ENCODE measurements around the gene SPSB4. TPM values are rescaled to one million over a fixed set of nuclear protein-coding genes. Genes with fewer than 3 reads are reported as not detected.

Gene SPSB4
- total RNA-seq, 1 donor from 2014 or later, result 1.2 TPM

GRCh38 chr3:141164852-141165251 is 113.7 kb downstream of the SPSB4 start:
- no peaks in the 10 kb centered on the region for H3K27me3 Mint-ChIP-seq (ENCODE audit: unreplicated experiment)
- H3K4me1 Mint-ChIP-seq (ENCODE audit: unreplicated experiment), result no peaks in the 10 kb centered on the region
- TF ChIP-seq CTCF (IDR thresholded peaks at IDR 0.05; ENCODE audit: unreplicated experiment), result no peak
- DNase-seq (ENCODE audit: low spot score), result no peak
- no peak overlapping the region for H3K27ac Mint-ChIP-seq (ENCODE audit: unreplicated experiment)
- H3K9me3 Mint-ChIP-seq (ENCODE audit: unreplicated experiment), result no peaks in the 10 kb centered on the region
- no peaks in the 10 kb centered on the region for H3K36me3 Mint-ChIP-seq (ENCODE audit: low read depth, unreplicated experiment)
- H3K4me3 Mint-ChIP-seq (ENCODE audit: unreplicated experiment), result no peak overlapping the region

GRCh38 chr3:141167681-141168080 is 116.5 kb downstream of the SPSB4 start:
- no peak for DNase-seq (ENCODE audit: low spot score)
- H3K27me3 Mint-ChIP-seq (ENCODE audit: unreplicated experiment), result no peaks in the 10 kb centered on the region
- no peaks in the 10 kb centered on the region for H3K9me3 Mint-ChIP-seq (ENCODE audit: unreplicated experiment)
- no peak overlapping the region for H3K27ac Mint-ChIP-seq (ENCODE audit: unreplicated experiment)
- no peak overlapping the region for H3K4me3 Mint-ChIP-seq (ENCODE audit: unreplicated experiment)
- no peaks in the 10 kb centered on the region for H3K36me3 Mint-ChIP-seq (ENCODE audit: low read depth, unreplicated experiment)
- TF ChIP-seq CTCF (IDR thresholded peaks at IDR 0.05; ENCODE audit: unreplicated experiment), result no peak
- no peaks in the 10 kb centered on the region for H3K4me1 Mint-ChIP-seq (ENCODE audit: unreplicated experiment)

- H3K9me3 Mint-ChIP-seq (ENCODE audit: unreplicated experiment), result no peaks in the 10 kb centered on the region
- DNase-seq (ENCODE audit: low spot score), result no peak
These were observed 119.6 kb downstream of the SPSB4 start for GRCh38 chr3:141170678-141171295.

GRCh38 chr3:141174674-141175073 is 123.5 kb downstream of the SPSB4 start:
- H3K4me3 Mint-ChIP-seq (ENCODE audit: unreplicated experiment), result no peak overlapping the region

More at GRCh38 chr3:141170678-141171295, 119.6 kb downstream of the SPSB4 start:
- no peak for TF ChIP-seq CTCF (IDR thresholded peaks at IDR 0.05; ENCODE audit: unreplicated experiment)
- H3K36me3 Mint-ChIP-seq (ENCODE audit: low read depth, unreplicated experiment), result no peaks in the 10 kb centered on the region
- H3K27ac Mint-ChIP-seq (ENCODE audit: unreplicated experiment), result no peak overlapping the region
- no peaks in the 10 kb centered on the region for H3K4me1 Mint-ChIP-seq (ENCODE audit: unreplicated experiment)
- no peak overlapping the region for H3K4me3 Mint-ChIP-seq (ENCODE audit: unreplicated experiment)
- no peaks in the 10 kb centered on the region for H3K27me3 Mint-ChIP-seq (ENCODE audit: unreplicated experiment)

More at GRCh38 chr3:141174674-141175073, 123.5 kb downstream of the SPSB4 start:
- Mint-ChIP-seq H3K9me3 (ENCODE audit: unreplicated experiment) (peaks cover 3% of the 10 kb centered on the region), H3K27ac (ENCODE audit: unreplicated experiment) (no peak overlapping the region), H3K4me1 (ENCODE audit: unreplicated experiment) (no peaks in the 10 kb centered on the region), H3K36me3 (ENCODE audit: low read depth, unreplicated experiment) (no peaks in the 10 kb centered on the region), H3K27me3 (ENCODE audit: unreplicated experiment) (no peaks in the 10 kb centered on the region)
- TF ChIP-seq CTCF (IDR thresholded peaks at IDR 0.05; ENCODE audit: unreplicated experiment), result no peak
- no peak for DNase-seq (ENCODE audit: low spot score)

All from endothelial cell (in vitro differentiated cells).